Stimulated activated CD4-positive, alpha-beta T cell treated with anti-CD3 and anti-CD28 coated beads, Interleukin-1b, Interleukin-23, amount 100 ng/mL, for 4 hours (primary cell): ENCODE results near the gene PSMD9.

Source experiments
- DNase-seq, 2 donors: peaks; one replicate each; pipeline ENCODE4 v3.0.0-alpha.2; 2020; ENCODE audit warnings: low read depth in 2 of 2

PSMD9 gene

GRCh38 chr12:121955258-121956237 lies 67.0 kb downstream of the PSMD9 start:
- DNase-seq, result no peak

DNA sequence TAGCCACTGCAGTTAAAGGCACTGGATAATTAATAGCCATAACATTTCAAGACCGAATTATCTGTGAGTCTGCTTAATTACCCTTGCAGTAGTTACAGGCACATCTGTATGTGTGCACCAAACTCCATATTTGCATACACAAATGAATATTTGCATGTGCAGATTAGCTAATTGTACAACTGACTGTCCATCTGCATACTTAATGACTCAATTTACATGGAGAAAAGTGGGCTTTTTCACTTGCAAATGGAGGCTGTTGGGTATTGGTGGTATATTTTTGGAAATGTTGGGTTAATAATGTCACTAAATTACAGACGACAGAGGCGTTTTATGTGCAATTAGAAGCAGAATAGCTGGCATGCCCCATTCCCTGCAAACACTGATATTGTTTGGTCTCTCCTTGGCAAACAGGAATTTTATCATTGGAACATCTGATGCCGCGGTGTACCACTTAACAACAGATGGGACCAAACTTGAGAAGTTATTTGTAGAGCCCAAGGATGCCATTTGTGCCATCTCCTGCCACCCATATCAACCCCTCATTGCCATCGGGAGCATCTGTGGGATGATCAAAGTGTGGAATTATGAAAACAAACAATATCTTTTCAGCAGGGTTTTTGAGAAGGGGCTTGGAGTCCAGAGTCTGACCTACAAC lies 69.4 kb downstream of the PSMD9 start:
- no peak for DNase-seq

- no peak for DNase-seq
Measured at GRCh38 chr12:121958541-121959240, 70.1 kb downstream of the PSMD9 start.

GRCh38 chr12:121960541-121960940 lies 72.0 kb downstream of the PSMD9 start:
- DNase-seq, result no peak

- DNase-seq, result no peak
Measured at GRCh38 chr12:121961195-121961879, 72.7 kb downstream of the PSMD9 start.

- DNase-seq, result no peak
Measured at GRCh38 chr12:121963341-121964018, 74.9 kb downstream of the PSMD9 start.

DNA sequence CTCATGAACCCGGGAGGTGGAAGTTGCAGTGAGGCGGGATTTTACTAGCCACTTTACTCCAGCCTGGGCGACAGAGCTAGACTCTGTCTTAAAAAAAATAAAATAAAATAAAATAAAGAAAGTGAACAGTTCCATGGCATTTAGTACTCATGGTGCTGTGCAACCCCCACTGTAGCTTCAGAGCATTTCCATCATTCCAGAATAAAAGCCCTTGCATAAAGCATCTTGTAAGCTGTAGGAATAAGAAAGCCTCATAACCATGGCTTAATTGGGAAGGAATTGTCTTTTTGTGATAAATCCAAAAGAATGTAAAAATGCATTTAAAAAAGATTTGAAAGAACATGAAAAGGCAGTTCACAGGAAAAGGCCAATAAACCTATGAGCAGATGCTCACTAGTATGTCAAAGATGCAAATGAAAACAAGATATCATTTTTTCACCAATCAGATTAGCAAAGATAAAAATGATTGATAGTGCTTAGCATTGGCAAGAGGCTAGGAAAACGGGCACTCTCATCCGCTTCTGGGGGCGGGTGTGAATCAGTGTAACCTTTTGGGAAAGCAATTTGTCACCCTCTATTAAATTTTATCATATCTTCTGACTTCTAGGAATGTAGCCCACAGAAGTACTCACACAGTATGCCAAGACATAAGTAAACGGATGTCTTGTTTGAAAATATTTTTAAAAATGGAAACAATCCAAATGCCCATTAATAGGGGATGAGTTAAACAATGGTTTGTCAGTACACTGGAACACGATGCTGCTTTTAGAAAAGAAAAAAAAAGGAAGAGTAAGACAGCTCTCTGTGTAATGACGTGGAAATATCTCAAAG lies 76.4 kb downstream of the PSMD9 start:
- DNase-seq, result no peak

- no peak for DNase-seq
Measured at GRCh38 chr12:121966959-121967358, 78.4 kb downstream of the PSMD9 start.
